Transverse colon (tissue), 4 donors: ENCODE data around the gene COX7C. TPM values are rescaled to one million over a fixed set of nuclear protein-coding genes. Genes with fewer than 3 reads are reported as not detected.

Experiments used
- DNase-seq: peaks from one replicate; pipeline ENCODE4 v3.0.0-alpha.2; 2019
- H3K27ac ChIP-seq, 4 donors: fragments of 200-600 bp; sonication (generic); 2 replicates each; pipeline ENCODE4 v1.5.1; 2016 to 2018; ENCODE audit warnings: inconsistent platforms in 4 of 4
- H3K27me3 ChIP-seq: fragments of 200-600 bp; sonication (generic); 2 replicates; pipeline ENCODE4 v1.5.1; 2017; ENCODE audit warnings: inconsistent platforms
- H3K36me3 ChIP-seq, 4 donors: fragments of 200-600 bp; sonication (generic); 2 replicates each; pipeline ENCODE4 v1.5.1; 2017 to 2019; ENCODE audit warnings: inconsistent platforms in 4 of 4
- H3K4me1 ChIP-seq, 4 donors: fragments of 200-600 bp; sonication (generic); 2 replicates each; pipeline ENCODE4 v1.5.1; 2017 to 2020; ENCODE audit warnings: inconsistent platforms in 4 of 4
- H3K4me3 ChIP-seq, 4 donors: fragments of 200-600 bp; sonication (generic); 1 replicate in 1 of 4; 2 replicates in 3 of 4; pipeline versions ENCODE4 v1.5.1 to v1.6.1; 2017 to 2019; ENCODE audit warnings: inconsistent platforms in 4 of 4
- H3K9me3 ChIP-seq, 2 donors: fragments of 200-600 bp; sonication (generic); 2 replicates each; pipeline ENCODE4 v1.5.1; 2017 to 2019; ENCODE audit warnings: inconsistent platforms in 2 of 2
- CTCF ChIP-seq, 5 experiments: fragments of 200-600 bp in 3 of 5; fragments of 450-650 bp in 2 of 5; sonication (generic) in 3 of 5; IDR thresholded peaks; 1 replicate in 2 of 5; 2 replicates in 3 of 5; pipeline ENCODE4 v1.5.1; 2016 to 2017; ENCODE audit warnings: antibody characterized with exemption in 5 of 5, inconsistent platforms in 3 of 5, mild to moderate bottlenecking in 2 of 5, moderate library complexity in 1 of 5
- EP300 ChIP-seq: sonication (generic); formaldehyde crosslinking; IDR thresholded peaks from one replicate; pipeline ENCODE4 v1.6.1; 2017; ENCODE audit warnings: antibody characterized with exemption, low read depth
- POLR2A ChIP-seq: fragments of 450-650 bp; IDR thresholded peaks from one replicate; pipeline ENCODE4 v1.6.1; 2016; ENCODE audit warnings: antibody characterized with exemption, mild to moderate bottlenecking, moderate library complexity
- POLR2AphosphoS5 ChIP-seq, 3 donors: sonication (generic); formaldehyde crosslinking; IDR thresholded peaks; one replicate each; pipeline ENCODE4 v1.6.1; 2016; ENCODE audit warnings: antibody characterized with exemption in 3 of 3
- WGBS, 2 donors: methylation state at CpG; one replicate each; pipeline ENCODE4 v1.1.5; 2018; ENCODE audit warnings: low coverage in 1 of 2; 5-methylcytosine and 5-hydroxymethylcytosine counted together
- in situ Hi-C, 4 donors: fragments of 200-750 bp; cut with MboI; loops; one replicate each; pipeline versions ENCODE4 v1.15.0 to v1.15.1; 2017; ENCODE audit warnings: low sequenced_read_pairs in 3 of 4, low pct_ligation_motif_present in 1 of 4, low pct_unique_long_range_greater_than_20kb in 1 of 4
- intact Hi-C: fragments of 100-400 bp; cut with DNase I; formaldehyde crosslinking; loops from one replicate; pipeline ENCODE4 v1.15.1; 2023; ENCODE audit warnings: low total_unique reads
- small RNA-seq, 4 donors: library from RNA; depleted of rRNA; stranded (forward); fragments of <200 nt; gene quantifications; one replicate each; pipeline ENCODE3, GENCODE V24; 2016
- total RNA-seq, 4 donors: library from RNA; depleted of rRNA; stranded (reverse); fragments of >200 nt; gene quantifications; one replicate each; pipeline ENCODE4 v1.1.0, GENCODE V29; 2016

COX7C gene
- total RNA-seq, 4 donors from 2014 or later = 329 to 677 (median 411) TPM

- DNase-seq = peak; percentile 34
- H3K9me3 ChIP-seq = no peaks in the 10 kb centered on the region
- no peak overlapping the region for H3K4me3 ChIP-seq
- TF ChIP-seq POLR2A = no peak
- TF ChIP-seq CTCF (IDR thresholded peaks at IDR 0.05) = no peak
- TF ChIP-seq EP300 = no peak
- no peak for TF ChIP-seq POLR2AphosphoS5 (IDR thresholded peaks at IDR 0.05)
- no peaks in the 10 kb centered on the region for H3K4me1 ChIP-seq
- in situ Hi-C loops (no loop called here), intact Hi-C loops (no loop called here)
- WGBS, 2 donors = 59 to 69% methylated on average over 10 to 13 of the region's 13 CpGs
- no peak overlapping the region for H3K27ac ChIP-seq
- H3K27me3 ChIP-seq = no peaks in the 10 kb centered on the region
- no peaks in the 10 kb centered on the region for H3K36me3 ChIP-seq
Measured at GRCh38 chr5:86665984-86666760, 48.4 kb downstream of the COX7C start.

GRCh38 chr5:86666981-86667380 is 49.2 kb downstream of the COX7C start:
- no peaks in the 10 kb centered on the region for H3K27me3 ChIP-seq
- TF ChIP-seq CTCF (IDR thresholded peaks at IDR 0.05) (no peak), POLR2A (no peak), EP300 (no peak), POLR2AphosphoS5 (IDR thresholded peaks at IDR 0.05) (no peak)
- H3K27ac ChIP-seq = no peak overlapping the region
- intact Hi-C loops (no loop called here), in situ Hi-C loops (no loop called here)
- H3K36me3 ChIP-seq = no peaks in the 10 kb centered on the region
- no peak for DNase-seq
- WGBS, 2 donors = 71 to 100% methylated on average over 3 of the region's 3 CpGs
- H3K9me3 ChIP-seq = no peaks in the 10 kb centered on the region
- no peaks in the 10 kb centered on the region for H3K4me1 ChIP-seq
- H3K4me3 ChIP-seq = no peak overlapping the region

Small RNA genes within 50 kb of the gene (small RNA-seq; reads per million reads assigned to genes)
- gene RNU6-804P = 0 reads per million in 4 donors
